ENCODE results near the gene ZKSCAN3.

- TF ChIP-seq POLR2A (IDR thresholded peaks at IDR 0.05), result peak in 1 of 2 donors; percentile 22
- no peak for TF ChIP-seq CTCF (IDR thresholded peaks at IDR 0.05)
Observed at GRCh38 chr6:28335564-28336283, 14.0 kb upstream of the ZKSCAN3 start, which contains the start of gene ZSCAN31.

Data from lower leg skin (tissue), 3 donors.